ENCODE results near the gene SERPINB10. TPM values are rescaled to one million over a fixed set of nuclear protein-coding genes. Genes with fewer than 3 reads are reported as not detected.

Gene SERPINB10
- total RNA-seq, 2 experiments from 2014 or later = not detected

DNA sequence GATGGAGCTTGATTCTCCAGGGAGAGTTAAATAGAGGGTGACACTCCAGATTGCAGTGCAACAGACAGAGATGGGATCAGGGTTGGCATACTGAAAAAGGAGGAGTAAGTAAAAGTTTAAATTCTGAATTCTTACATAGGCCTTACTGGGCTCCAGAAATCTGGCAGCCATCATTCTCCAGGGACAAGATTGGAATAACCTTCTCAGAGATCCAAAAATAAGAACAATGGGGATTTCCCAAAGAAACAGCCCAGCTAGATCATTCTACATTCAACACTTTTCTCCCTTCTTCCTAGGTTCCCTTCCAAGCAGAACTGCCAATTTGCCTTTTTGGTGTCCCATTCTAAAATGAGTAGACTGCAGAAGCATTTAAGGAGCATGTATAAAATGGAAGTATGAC, 35.2 kb upstream of the SERPINB10 start:
- POLR2A ChIA-PET = no interaction called here
- Histone ChIP-seq H3K4me1 (ENCODE audit: insufficient read depth, low read length) (no peaks in the 10 kb centered on the region), H3K27ac (ENCODE audit: low read depth in 1 of 2, low read length in 2 of 2) (no peak overlapping the region), H3K36me3 (ENCODE audit: insufficient read depth, low read length) (no peaks in the 10 kb centered on the region), H3K27me3 (ENCODE audit: control insufficient read depth in 1 of 2, insufficient read depth in 2 of 2, low read length in 2 of 2) (no peaks in the 10 kb centered on the region), H3K9me3 (ENCODE audit: control insufficient read depth in 1 of 2, insufficient read depth in 1 of 2, low read length in 2 of 2) (no peaks in the 10 kb centered on the region), H3K4me3 (ENCODE audit: low read length) (no peak overlapping the region)
- intact Hi-C loops (cut with DNase I, micrococcal nuclease) = no loop called here
- no peak overlapping the region for H3K4me3 Mint-ChIP-seq
- TF ChIP-seq, protein P1, sequence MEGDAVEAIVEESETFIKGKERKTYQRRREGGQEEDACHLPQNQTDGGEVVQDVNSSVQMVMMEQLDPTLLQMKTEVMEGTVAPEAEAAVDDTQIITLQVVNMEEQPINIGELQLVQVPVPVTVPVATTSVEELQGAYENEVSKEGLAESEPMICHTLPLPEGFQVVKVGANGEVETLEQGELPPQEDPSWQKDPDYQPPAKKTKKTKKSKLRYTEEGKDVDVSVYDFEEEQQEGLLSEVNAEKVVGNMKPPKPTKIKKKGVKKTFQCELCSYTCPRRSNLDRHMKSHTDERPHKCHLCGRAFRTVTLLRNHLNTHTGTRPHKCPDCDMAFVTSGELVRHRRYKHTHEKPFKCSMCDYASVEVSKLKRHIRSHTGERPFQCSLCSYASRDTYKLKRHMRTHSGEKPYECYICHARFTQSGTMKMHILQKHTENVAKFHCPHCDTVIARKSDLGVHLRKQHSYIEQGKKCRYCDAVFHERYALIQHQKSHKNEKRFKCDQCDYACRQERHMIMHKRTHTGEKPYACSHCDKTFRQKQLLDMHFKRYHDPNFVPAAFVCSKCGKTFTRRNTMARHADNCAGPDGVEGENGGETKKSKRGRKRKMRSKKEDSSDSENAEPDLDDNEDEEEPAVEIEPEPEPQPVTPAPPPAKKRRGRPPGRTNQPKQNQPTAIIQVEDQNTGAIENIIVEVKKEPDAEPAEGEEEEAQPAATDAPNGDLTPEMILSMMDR (IDR thresholded peaks at IDR 0.05) = no peak
- CTCF ChIA-PET = no interaction called here
- H3K27ac Mint-ChIP-seq = no peak overlapping the region
- H3K27me3 Mint-ChIP-seq = peaks cover 4% of the 10 kb centered on the region
- H3K9me3 Mint-ChIP-seq = no peaks in the 10 kb centered on the region
- ATAC-seq (ENCODE audit: poor library complexity) (no peak), DNase-seq (no peak)
- H3K4me1 Mint-ChIP-seq (ENCODE audit: low read depth) = no peaks in the 10 kb centered on the region
- no peaks in the 10 kb centered on the region for H3K36me3 Mint-ChIP-seq (ENCODE audit: low read depth)

DNA sequence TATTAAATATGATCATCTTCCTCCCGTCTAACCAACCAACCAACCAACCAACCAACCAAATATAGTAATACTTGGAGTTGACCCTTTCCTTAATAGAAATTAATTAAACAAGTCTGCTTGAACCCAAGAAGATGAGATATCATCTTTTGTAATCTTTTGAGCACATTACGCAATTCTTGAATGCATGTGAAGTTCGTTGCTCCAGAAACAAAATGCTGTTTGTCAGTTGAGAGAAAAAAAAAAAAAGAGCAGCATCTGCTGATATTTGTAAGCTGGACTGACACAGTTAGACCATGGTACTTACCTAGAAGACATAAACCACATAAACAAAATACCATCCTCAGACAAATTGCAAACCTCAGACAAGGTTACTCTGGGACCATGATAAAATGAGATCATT, 29.4 kb upstream of the SERPINB10 start:
- no peaks in the 10 kb centered on the region for H3K36me3 Mint-ChIP-seq (ENCODE audit: low read depth)
- no peak overlapping the region for H3K27ac Mint-ChIP-seq
- Histone ChIP-seq H3K36me3 (ENCODE audit: insufficient read depth, low read length) (no peaks in the 10 kb centered on the region), H3K27ac (ENCODE audit: low read depth in 1 of 2, low read length in 2 of 2) (no peak overlapping the region), H3K9me3 (ENCODE audit: control insufficient read depth in 1 of 2, insufficient read depth in 1 of 2, low read length in 2 of 2) (no peaks in the 10 kb centered on the region), H3K4me3 (ENCODE audit: low read length) (no peak overlapping the region), H3K4me1 (ENCODE audit: insufficient read depth, low read length) (no peaks in the 10 kb centered on the region), H3K27me3 (ENCODE audit: control insufficient read depth in 1 of 2, insufficient read depth in 2 of 2, low read length in 2 of 2) (no peaks in the 10 kb centered on the region)
- DNase-seq (no peak), ATAC-seq (ENCODE audit: poor library complexity) (no peak)
- H3K27me3 Mint-ChIP-seq = no peaks in the 10 kb centered on the region
- H3K9me3 Mint-ChIP-seq = no peaks in the 10 kb centered on the region
- no peak overlapping the region for H3K4me3 Mint-ChIP-seq
- ChIA-PET POLR2A (no interaction called here), CTCF (no interaction called here)
- TF ChIP-seq, protein P1 (IDR thresholded peaks at IDR 0.05) = no peak
- H3K4me1 Mint-ChIP-seq (ENCODE audit: low read depth) = no peaks in the 10 kb centered on the region
- intact Hi-C loops (cut with DNase I, micrococcal nuclease) = no loop called here

DNA sequence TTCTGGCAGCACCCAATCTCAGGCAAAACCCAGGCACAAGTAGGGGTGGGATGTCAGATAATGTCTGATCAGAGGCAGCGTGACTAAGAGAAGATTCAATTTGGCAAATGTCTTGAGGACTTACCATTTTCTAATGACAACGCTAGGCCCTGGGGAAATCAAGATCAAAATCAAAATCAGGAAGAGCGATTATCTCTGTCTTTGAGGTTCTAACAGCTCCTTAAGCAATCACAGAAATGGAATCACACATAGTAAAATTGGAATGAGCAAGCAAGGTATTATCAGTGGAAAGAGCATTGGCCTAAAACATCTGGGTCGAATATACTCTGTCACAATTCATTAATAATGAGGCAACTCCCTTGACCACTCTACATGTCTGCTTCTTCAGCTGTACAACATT, 28.8 kb upstream of the SERPINB10 start:
- no peak overlapping the region for H3K27ac Mint-ChIP-seq
- no peaks in the 10 kb centered on the region for H3K9me3 ChIP-seq (ENCODE audit: control insufficient read depth in 1 of 2, insufficient read depth in 1 of 2, low read length in 2 of 2)
- no peak overlapping the region for H3K27ac ChIP-seq (ENCODE audit: low read depth in 1 of 2, low read length in 2 of 2)
- no peaks in the 10 kb centered on the region for H3K36me3 Mint-ChIP-seq (ENCODE audit: low read depth)
- H3K9me3 Mint-ChIP-seq = no peaks in the 10 kb centered on the region
- no peaks in the 10 kb centered on the region for H3K36me3 ChIP-seq (ENCODE audit: insufficient read depth, low read length)
- CTCF ChIA-PET = interaction anchor here (0.9 kb wide), 1 partner anchor 8 kb away, joined by 3 read pairs; no protein-coding TSS in a partner anchor
- ATAC-seq (ENCODE audit: poor library complexity) (no peak), DNase-seq (no peak)
- intact Hi-C loops (cut with DNase I, micrococcal nuclease) = no loop called here
- H3K27me3 Mint-ChIP-seq = no peaks in the 10 kb centered on the region
- H3K27me3 ChIP-seq (ENCODE audit: control insufficient read depth in 1 of 2, insufficient read depth in 2 of 2, low read length in 2 of 2) = no peaks in the 10 kb centered on the region
- POLR2A ChIA-PET = no interaction called here
- TF ChIP-seq, protein P1 (IDR thresholded peaks at IDR 0.05) = no peak
- H3K4me1 Mint-ChIP-seq (ENCODE audit: low read depth) = no peaks in the 10 kb centered on the region
- no peaks in the 10 kb centered on the region for H3K4me1 ChIP-seq (ENCODE audit: insufficient read depth, low read length)
- H3K4me3 ChIP-seq (ENCODE audit: low read length) = no peak overlapping the region
- H3K4me3 Mint-ChIP-seq = no peak overlapping the region
